Inflammatory macrophage (primary cell): ENCODE data around the gene LYPD6B.
A peak's percentile ranks its signal among the peaks of the same experiment; 100 is the strongest.

Source experiments
- DNase-seq, 2 donors: peaks; one replicate each; pipeline ENCODE4 v3.0.0-alpha.2; 2020 to 2022

LYPD6B gene

DNA sequence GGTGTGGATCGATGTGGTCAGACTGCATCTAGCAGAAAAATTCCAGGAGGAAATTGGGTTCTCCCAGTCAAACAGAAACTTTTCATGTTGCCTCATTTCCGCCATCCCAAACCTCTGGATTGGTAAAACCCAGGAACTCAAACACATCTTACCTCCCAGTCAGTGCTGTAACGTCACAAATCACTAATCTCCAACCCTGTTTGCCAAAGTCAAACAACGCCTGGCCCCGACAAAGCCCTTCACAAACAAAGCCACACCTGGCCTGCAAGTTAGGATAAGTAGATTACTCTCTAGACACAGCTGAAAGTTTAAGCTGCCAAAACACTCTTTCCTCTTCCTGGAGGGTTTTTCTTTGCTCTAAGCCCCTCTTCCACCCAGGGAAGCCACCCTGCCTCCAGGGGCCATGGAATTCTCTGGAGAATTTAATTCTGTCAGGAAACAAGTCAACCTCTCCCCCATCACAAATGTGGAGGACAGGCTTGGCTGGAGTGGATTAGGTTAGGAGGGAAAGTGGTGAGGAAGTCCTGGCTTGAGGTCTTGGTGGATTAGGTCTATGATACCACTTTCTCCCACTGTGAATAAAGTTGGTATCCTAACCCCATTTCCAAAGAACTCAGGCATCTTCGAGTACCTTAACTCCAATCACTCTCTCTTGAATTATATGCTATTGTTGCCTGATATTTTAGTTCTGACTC lies 86.7 kb downstream of the LYPD6B start:
- DNase-seq: no peak

DNA sequence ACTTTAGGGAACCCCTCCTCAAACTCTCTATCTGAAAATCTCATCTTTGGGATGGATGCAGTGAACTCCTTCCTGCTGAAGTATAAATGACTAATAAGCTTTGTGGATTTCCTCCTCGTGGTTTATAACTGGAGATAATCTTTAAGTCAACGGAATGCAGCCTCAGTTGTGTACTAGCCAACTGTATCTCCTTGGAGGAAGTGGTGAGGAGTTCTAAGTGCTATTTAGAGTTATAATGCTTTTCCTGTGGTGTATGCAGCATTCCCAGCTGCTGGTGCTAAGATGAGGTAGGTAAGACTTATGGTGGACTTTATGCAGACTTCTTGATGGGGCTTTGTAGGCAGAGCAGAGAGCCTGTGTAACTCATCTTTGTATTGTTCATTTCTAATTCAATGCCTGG lies 90.9 kb downstream of the LYPD6B start:
- DNase-seq: no peak

DNA sequence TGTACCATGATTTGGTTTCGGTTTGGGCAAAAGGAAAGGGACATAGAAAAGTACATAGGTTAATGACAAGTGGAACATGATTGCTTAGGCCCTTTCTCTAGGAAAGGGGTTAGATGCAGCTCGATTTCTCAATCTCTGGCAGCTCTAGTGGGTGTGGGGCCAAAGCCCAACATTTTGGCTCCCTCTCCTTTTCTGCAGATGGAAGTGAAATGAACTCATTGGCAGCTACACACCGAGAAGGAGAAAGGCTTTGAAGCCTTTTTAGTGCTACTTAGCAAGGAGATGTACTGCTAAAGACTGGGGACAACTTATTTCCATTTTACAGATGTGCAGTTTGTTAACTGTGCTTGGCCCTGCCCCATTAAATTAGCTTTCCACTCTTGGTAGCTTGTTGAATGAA lies 93.8 kb downstream of the LYPD6B start:
- DNase-seq: no peak

DNA sequence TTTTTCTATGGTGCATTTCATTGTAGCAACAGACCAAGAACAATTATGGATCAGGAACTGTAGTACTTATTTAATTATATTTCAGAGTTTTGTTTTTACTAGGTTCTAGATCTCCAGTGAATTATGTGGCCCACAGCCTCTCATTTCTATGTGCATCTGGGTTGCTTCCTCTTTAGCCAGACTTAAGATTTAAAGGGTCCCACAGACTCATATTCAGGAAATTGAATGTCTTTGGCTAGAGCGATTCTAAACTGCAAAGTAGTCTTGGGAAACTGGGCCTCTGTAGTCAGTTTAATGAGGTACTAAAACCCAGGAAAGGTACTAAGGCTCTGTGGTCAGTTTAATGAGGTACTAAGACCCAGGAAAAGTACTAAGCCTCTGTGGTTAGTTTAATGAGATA lies 94.4 kb downstream of the LYPD6B start:
- DNase-seq: no peak

DNA sequence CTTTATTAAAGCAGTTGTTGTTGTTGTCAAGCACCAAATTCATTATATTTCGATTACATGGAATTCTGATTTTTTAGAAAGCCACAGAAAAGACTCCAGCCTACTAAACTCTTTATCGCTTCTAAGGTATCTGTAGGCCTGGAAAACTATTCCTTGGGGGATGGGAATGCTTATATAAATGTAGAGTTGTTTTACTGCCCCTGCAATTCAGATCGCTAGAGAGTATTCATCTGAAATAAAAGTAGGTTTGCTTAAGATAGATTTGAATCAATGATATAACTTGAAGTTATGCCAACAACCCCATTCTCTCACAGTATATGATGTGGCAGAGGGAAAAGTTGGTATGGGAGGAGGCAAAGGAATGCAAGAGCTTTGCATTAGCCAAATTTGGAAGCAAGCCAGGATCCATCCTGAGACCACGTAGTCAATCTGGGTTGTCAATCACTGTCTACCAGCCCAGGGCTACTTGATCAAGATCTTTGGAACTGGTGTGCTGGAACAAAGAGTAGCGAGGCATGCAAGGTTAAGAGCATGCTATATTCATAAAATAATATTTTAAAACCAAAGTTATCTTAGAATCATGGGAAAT lies 95.9 kb downstream of the LYPD6B start:
- no peak for DNase-seq

GRCh38 chr2:149136111-149136510 lies 97.6 kb downstream of the LYPD6B start:
- no peak for DNase-seq

DNA sequence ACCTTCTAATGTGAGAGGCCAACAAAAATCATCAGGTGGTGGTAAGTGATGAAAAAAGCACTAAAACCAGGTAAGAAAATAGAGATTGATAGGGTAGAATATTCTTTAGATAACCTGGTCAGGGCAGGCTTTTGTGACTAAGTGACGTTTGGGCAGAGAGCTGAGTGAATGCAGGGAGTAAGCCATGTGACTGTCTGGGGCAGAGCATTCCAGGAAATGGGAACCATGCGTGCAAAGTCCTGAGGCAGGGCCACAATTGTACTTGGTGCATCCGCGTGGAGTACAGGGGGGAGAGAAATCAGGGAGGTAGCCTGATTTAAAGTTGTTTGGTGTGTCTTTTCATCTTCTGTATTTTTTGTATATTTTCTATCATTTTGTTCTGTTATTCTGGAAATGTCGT lies 102.5 kb downstream of the LYPD6B start:
- DNase-seq: no peak

- no peak for DNase-seq
Measured at GRCh38 chr2:149143734-149144133, 105.2 kb downstream of the LYPD6B start.

DNA sequence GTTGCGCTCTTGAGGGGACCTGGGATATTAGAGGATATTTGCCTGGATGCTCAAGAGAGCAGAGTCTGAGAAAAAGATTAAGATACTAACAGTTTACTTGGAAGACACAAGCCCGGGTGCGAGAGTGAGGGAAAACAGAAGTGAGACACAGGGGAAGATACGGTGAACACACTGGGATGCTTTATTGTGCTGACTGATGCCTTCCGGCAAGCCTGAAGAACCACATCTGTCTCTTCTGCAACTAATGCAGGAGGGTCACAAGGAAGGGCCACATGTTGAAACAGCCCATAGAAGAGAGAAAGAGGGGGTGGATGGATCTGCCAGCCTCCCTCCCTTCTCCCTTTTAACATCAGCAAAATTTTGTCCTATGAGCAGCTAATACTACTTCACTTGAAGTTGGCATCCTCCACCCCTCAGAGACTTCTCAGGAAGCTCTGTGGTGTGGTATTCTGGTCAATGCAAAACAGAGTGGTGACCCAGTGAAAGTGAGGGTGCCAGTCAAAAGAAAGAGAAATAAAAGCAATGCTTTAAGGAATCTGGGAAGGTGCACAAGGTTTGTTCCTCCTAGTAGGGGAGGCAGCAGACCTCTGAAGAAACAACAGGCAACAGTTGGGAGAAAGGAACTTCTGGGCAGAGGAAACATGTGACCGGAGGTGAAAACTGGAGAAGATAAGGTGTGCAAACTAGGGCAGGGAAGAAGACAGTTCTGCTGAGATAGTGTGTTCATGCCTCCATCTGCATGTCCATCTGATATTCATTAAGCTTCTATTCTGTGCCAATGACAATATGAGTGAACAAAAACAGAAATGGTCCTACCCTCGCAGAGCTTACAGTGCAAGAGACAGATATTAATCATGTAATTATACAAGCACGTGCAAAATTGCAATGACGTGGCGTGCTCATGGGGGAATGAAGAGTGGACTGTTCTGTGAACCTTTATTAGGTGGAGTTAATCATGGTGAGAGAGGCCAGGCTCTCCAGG lies 107.1 kb downstream of the LYPD6B start:
- no peak for DNase-seq

GRCh38 chr2:149146876-149147275 lies 108.4 kb downstream of the LYPD6B start:
- DNase-seq: no peak

GRCh38 chr2:149148194-149149006 lies 109.9 kb downstream of the LYPD6B start:
- no peak for DNase-seq

- DNase-seq: no peak
Measured at GRCh38 chr2:149149007-149149297, 110.5 kb downstream of the LYPD6B start.

DNA sequence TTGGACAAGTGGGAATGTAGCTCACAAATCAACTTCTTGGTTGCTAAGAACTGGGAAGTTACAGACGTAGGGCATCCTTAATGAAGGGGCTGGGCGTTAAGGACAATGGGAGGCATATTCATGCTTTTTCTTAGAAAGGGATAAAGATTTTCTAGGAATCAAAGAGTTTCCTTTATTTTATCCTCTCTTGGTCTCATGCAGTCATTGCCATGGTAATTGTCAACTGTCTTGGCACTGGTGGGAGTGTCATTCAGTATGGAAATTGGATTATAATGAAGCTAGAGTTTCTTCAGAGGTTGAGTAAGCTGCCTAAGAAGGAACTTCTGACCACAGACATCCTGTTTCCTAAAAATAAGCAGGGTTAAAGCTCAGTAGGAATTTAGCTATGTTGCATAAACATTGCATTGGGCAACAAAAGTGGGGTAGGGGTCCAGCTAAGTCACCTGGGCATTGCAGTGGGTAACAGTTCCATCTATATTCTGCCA lies 114.0 kb downstream of the LYPD6B start:
- DNase-seq: peak; percentile 79 to 93

GRCh38 chr2:149155196-149155969 lies 116.9 kb downstream of the LYPD6B start:
- peak in 1 of 2 donors; percentile 25 for DNase-seq

DNA sequence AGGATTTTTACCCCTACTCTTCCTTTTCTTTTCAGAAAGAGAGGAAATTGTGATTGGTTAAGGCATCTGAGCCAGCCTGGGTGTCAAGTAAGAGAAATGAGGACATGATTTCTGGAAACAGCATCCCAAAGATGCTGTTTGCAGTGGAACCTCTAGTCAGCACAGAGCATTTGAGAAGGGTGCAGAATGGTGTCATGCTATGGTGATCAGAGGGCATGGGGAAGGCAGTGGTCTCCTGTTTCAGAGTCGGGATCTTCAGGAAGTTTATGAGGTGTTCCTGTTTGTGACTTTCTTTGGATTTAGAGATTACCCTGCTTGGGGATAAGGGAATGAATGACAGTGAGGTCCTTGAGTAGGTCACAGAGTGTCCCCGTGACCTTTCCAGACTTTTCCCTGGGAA lies 117.5 kb downstream of the LYPD6B start:
- no peak for DNase-seq

- DNase-seq: no peak
Measured at GRCh38 chr2:149156971-149157740, 118.7 kb downstream of the LYPD6B start.

DNA sequence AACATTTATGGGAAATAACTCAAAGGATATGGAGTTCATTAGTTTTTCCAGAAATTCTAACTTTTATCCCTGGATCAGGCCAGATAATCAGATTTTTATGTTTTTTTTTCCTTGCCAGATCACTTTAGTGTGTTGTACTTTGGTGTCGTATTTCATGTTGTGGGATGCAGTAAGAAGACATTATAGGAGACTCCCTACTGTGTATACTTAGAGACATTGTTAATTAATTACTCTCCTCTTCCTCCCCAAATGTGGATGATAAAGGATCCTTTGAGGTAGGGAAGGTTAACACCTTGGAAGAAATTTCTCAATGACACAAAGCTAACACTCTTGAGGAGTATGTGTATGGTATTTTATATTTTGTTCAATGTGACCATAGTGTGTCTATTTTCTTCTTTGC lies 120.5 kb downstream of the LYPD6B start:
- no peak for DNase-seq

DNA sequence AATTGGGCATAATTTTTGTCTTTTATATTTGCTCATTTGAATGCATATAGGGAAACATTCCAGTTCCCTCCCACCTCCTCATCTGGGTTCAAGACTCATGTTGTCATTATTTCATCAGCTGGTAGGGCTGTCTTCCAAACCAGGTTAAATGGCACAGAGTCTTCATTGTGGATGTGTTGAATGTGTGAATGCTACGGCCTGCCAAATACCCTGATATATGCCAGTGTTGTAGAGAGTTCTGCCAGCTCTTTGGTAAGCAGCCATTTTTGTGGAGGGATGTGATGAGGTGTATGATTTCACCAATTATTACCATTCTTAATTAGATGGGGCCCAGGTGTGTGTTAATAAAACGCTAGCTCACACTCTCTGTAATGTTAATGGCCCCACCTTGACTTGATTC lies 121.7 kb downstream of the LYPD6B start:
- DNase-seq: no peak

DNA sequence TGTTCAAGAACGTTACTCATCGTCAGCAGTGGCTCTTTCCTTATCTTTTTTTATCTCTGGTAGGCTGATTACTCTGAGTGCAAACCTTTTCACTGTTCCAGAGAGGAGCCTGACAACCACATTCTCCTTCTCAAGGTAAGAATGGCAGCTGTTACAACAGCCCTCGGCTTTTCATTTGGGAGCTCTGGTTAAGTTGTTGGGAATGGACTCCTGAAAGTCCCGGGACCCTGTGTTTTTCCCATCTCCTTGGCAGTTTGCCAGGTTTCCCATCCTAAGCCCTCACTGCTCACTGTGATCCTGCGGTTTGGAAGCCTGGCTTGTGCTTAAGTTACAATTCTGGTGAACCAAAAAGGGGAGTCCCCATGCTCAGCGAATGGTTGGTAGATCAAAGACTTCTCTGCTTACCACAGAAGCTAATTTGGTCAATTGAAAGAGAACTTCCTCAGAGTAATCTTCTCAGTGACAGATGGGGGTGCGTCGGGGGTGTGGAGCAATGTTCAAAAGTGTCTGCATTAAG lies 122.3 kb downstream of the LYPD6B start:
- DNase-seq: peak; percentile 58 to 74

DNA sequence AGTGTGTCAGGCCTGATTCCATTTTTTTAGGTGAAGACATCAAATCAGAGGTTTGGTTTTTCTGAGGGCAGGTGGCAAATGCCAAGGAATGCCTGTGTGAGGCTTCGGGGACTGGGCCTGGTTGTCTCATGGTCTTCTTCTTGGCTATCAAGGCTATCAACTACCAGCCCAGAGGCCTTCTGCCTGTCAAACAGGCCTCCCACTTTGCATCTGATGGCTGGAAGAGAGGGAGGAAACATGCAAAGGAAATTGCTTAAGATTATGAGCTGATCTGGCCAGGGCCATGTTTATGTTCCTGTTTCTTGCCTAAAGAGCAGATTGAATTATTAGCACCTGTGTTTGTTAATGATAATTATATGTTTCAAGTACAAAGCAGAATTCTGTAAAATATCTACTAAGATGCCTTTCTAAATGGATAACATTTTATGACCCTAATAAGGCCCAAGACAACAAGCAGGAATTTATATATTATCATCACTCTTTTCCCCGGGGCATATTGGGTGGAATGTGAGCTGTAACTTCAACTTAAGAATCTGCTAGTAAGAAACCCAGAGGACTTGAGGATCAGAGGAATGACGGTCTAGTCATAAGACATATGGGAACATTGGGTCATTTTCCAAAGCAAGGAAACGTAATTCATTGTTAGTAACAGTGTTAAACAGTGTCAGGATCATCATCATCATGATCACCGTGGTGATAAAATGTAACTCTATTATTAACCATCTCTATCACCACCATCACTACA lies 123.2 kb downstream of the LYPD6B start:
- peak; percentile 43 to 58 for DNase-seq
